Panc1 (cell line): ENCODE measurements around the gene ORC4. TPM values are rescaled to one million over a fixed set of nuclear protein-coding genes. Genes with fewer than 3 reads are reported as not detected.

ENCODE experiments used
- ATAC-seq: fragments of 200-7000 bp; cut with Tn5 transposase; 2 replicates; pipeline ENCODE4 v1.9.1; 2020; ENCODE audit warnings: mild to moderate bottlenecking, moderate library complexity
- BruUV-seq: library from RNA; stranded (reverse); fragments of 400-500 nt; replicated peaks from 2 replicates; lab custom pipeline; 2021; lab: Mats Ljungman, UMichigan
- CTCF ChIA-PET: fragments of 300-600 bp; sonication (Branson Sonifier 250); formaldehyde crosslinking; loops from one replicate; lab custom pipeline; 2022; ENCODE audit warnings: antibody characterized with exemption; lab: Charles Lee
- POLR2A ChIA-PET: fragments of 300-600 bp; sonication (Branson Sonifier 250); formaldehyde crosslinking; loops from one replicate; lab custom pipeline; 2022; ENCODE audit warnings: antibody characterized with exemption; lab: Charles Lee
- DNase-seq: peaks from one replicate; pipeline ENCODE4 v3.0.0-alpha.2; 2010; ENCODE audit warnings: low read depth, low spot score
- H3K27ac ChIP-seq: 2 replicates; pipeline ENCODE4 v1.5.1; 2011; ENCODE audit warnings: mild to moderate bottlenecking, low read length, inconsistent platforms
- H3K27me3 ChIP-seq: fragments of 200-500 bp; sonication (Bioruptor generic); 2 replicates; pipeline ENCODE4 v1.6.0; 2014; ENCODE audit warnings: low read length, inconsistent platforms; ENCODE audit not compliant: control insufficient read depth, insufficient read depth
- H3K36me3 ChIP-seq: fragments of 200-500 bp; sonication (Bioruptor generic); 2 replicates; pipeline ENCODE4 v1.5.1; 2014; ENCODE audit warnings: inconsistent platforms, mild to moderate bottlenecking, low read length, moderate library complexity; ENCODE audit not compliant: control insufficient read depth, insufficient read depth
- H3K4me1 ChIP-seq: 2 replicates; pipeline ENCODE4 v1.5.1; 2011; ENCODE audit warnings: inconsistent platforms, mild to moderate bottlenecking, low read length, moderate library complexity; ENCODE audit not compliant: control insufficient read depth, insufficient read depth
- H3K4me3 ChIP-seq, 2 experiments: 2 replicates each; pipeline ENCODE4 v1.5.1; 2011 to 2012; ENCODE audit warnings: low read depth in 2 of 2, low read length in 2 of 2, mild to moderate bottlenecking in 2 of 2, inconsistent platforms in 1 of 2, moderate library complexity in 1 of 2
- H3K9me3 ChIP-seq: fragments of 200-500 bp; sonication (Bioruptor generic); 2 replicates; pipeline ENCODE4 v1.5.1; 2014; ENCODE audit warnings: low read depth, mild to moderate bottlenecking, inconsistent platforms, low read length, moderate library complexity; ENCODE audit not compliant: control insufficient read depth, insufficient read depth
- CTCF ChIP-seq: fragments of 450-650 bp; IDR thresholded peaks from 2 replicates; pipeline ENCODE4 v1.5.1; 2017; ENCODE audit warnings: mild to moderate bottlenecking
- POLR2AphosphoS5 ChIP-seq: IDR thresholded peaks from 2 replicates; pipeline ENCODE4 v1.6.1; 2012; ENCODE audit warnings: mild to moderate bottlenecking, low read depth, low read length, moderate library complexity
- REST ChIP-seq, 2 experiments: IDR thresholded peaks; 2 replicates each; pipeline ENCODE4 v1.6.1; 2011 to 2012; ENCODE audit warnings: low read depth in 2 of 2, control low read depth in 1 of 2, low read length in 1 of 2, mild to moderate bottlenecking in 1 of 2, moderate library complexity in 1 of 2; ENCODE audit not compliant: insufficient read depth in 1 of 2
- SIN3A ChIP-seq: IDR thresholded peaks from 2 replicates; pipeline ENCODE4 v1.6.1; 2012; ENCODE audit warnings: low read depth, mild to moderate bottlenecking, low read length, moderate library complexity, borderline replicate concordance; ENCODE audit not compliant: insufficient read depth
- TCF7L2 ChIP-seq: IDR thresholded peaks from 2 replicates; pipeline ENCODE4 v1.6.1; 2011; ENCODE audit warnings: mild to moderate bottlenecking, low read depth, low read length, inconsistent platforms
- in situ Hi-C: cut with HindIII; loops from 2 replicates; pipeline ENCODE4 v1.10.0; 2016; ENCODE audit warnings: low sequenced_read_pairs, low pct_unique_long_range_greater_than_20kb
- intact Hi-C: fragments of 100-400 bp; cut with micrococcal nuclease; formaldehyde crosslinking; loops from one replicate; pipeline ENCODE4 v1.10.0; 2022; ENCODE audit not compliant: unreplicated experiment
- total RNA-seq: library from RNA; stranded (reverse); gene quantifications from one replicate; pipeline ENCODE4 v1.2.1, GENCODE V29; 2021; ENCODE audit not compliant: unreplicated experiment

ORC4 gene
- total RNA-seq, 1 experiment from 2014 or later: 43.3 TPM

GRCh38 chr2:148052687-148053086 lies 32.1 kb upstream of the ORC4 start:
- H3K27ac ChIP-seq: no peak overlapping the region
- CTCF ChIA-PET: no interaction called here
- POLR2A ChIA-PET: no interaction called here
- DNase-seq: no peak
- no peak for ATAC-seq
- H3K4me3 ChIP-seq: no peak overlapping the region
- no TSS peak for BruUV-seq
- H3K27me3 ChIP-seq: no peaks in the 10 kb centered on the region
- intact Hi-C loops: no loop called here
- H3K36me3 ChIP-seq: no peaks in the 10 kb centered on the region
- in situ Hi-C loops: no loop called here
- H3K4me1 ChIP-seq: no peaks in the 10 kb centered on the region
- no peaks in the 10 kb centered on the region for H3K9me3 ChIP-seq
- TF ChIP-seq POLR2AphosphoS5 (no peak), REST (IDR thresholded peaks at IDR 0.05; ENCODE audit: insufficient read depth in 1 of 2, low read depth in 2 of 2, low read length in 1 of 2) (no peak), CTCF (no peak), SIN3A (no peak), TCF7L2 (no peak)

- no peaks in the 10 kb centered on the region for H3K4me1 ChIP-seq
- ATAC-seq: no peak
- no peak for DNase-seq
- no peak overlapping the region for H3K4me3 ChIP-seq
- ChIA-PET POLR2A (no interaction called here), CTCF (no interaction called here)
- TF ChIP-seq TCF7L2: no peak
- no peak for TF ChIP-seq CTCF
- TF ChIP-seq SIN3A: no peak
- no peak for TF ChIP-seq POLR2AphosphoS5
- no peak for TF ChIP-seq REST (IDR thresholded peaks at IDR 0.05; ENCODE audit: insufficient read depth in 1 of 2, low read depth in 2 of 2, low read length in 1 of 2)
- in situ Hi-C loops (no loop called here), intact Hi-C loops (no loop called here)
- no peaks in the 10 kb centered on the region for H3K27me3 ChIP-seq
- no TSS peak for BruUV-seq
- no peaks in the 10 kb centered on the region for H3K36me3 ChIP-seq
- no peaks in the 10 kb centered on the region for H3K9me3 ChIP-seq
- no peak overlapping the region for H3K27ac ChIP-seq
Observed at GRCh38 chr2:148049284-148049683, 28.7 kb upstream of the ORC4 start.
